Duodenal mucosa (tissue), 2 donors: ENCODE data around the gene RDX.
"Not testable (repeated sequence)": the region's sequence is repeated elsewhere in the genome, so short reads cannot be mapped to it uniquely, and the experiment has no call there.

ENCODE experiments used
- H3K27ac ChIP-seq: one replicate; pipeline ENCODE4 v1.7.0; 2013; ENCODE audit warnings: low read depth, low read length
- H3K27me3 ChIP-seq, 2 donors: one replicate each; pipeline ENCODE4 v1.7.0; 2013; ENCODE audit warnings: low read length in 2 of 2, control low read depth in 1 of 2; ENCODE audit not compliant: insufficient read depth in 2 of 2, control insufficient read depth in 1 of 2
- H3K36me3 ChIP-seq, 2 donors: one replicate each; pipeline ENCODE4 v1.7.0; 2013; ENCODE audit warnings: low read length in 2 of 2, control low read depth in 1 of 2; ENCODE audit not compliant: insufficient read depth in 2 of 2, control insufficient read depth in 1 of 2
- H3K4me1 ChIP-seq, 2 donors: one replicate each; pipeline ENCODE4 v1.7.0; 2013; ENCODE audit warnings: low read length in 2 of 2, control low read depth in 1 of 2; ENCODE audit not compliant: insufficient read depth in 2 of 2, control insufficient read depth in 1 of 2
- H3K4me3 ChIP-seq, 2 donors: one replicate each; pipeline ENCODE4 v1.7.0; 2013; ENCODE audit warnings: low read length in 2 of 2, low read depth in 1 of 2
- H3K9ac ChIP-seq, 2 donors: one replicate each; pipeline ENCODE4 v1.7.0; 2013; ENCODE audit warnings: low read length in 2 of 2, low read depth in 1 of 2
- H3K9me3 ChIP-seq, 2 donors: one replicate each; pipeline ENCODE4 v1.7.0; 2013; ENCODE audit warnings: low read length in 2 of 2, control low read depth in 1 of 2; ENCODE audit not compliant: control insufficient read depth in 1 of 2

The RDX gene

DNA sequence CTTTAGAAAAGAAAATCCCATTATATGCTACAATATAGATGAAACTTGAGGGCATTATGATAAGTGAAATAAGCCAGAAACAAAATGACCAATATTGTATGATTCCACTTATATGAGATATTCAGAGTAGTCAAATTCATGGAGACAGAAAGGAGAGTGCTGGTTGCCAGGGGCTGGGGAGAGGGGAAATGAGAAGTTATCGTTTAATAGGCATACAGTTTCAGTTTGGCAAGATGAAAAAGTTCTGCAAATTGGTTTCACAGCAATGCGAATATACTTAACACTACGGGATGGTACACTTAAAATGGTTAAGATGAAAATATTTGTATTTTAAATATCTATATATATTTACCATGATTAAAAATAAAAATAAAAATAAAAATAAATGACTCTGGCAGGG lies 31.1 kb upstream of the RDX start:
- H3K4me3 ChIP-seq, result no peak overlapping the region
- no peaks in the 10 kb centered on the region for H3K4me1 ChIP-seq
- H3K27me3 ChIP-seq, result peaks cover 0 to 4% of the 10 kb centered on the region in 2 donors
- H3K36me3 ChIP-seq, result no peaks in the 10 kb centered on the region
- H3K27ac ChIP-seq, result no peak overlapping the region
- no peak overlapping the region for H3K9ac ChIP-seq
- H3K9me3 ChIP-seq, result no peaks in the 10 kb centered on the region

- no peak overlapping the region for H3K4me3 ChIP-seq
- no peaks in the 10 kb centered on the region for H3K4me1 ChIP-seq
- H3K27me3 ChIP-seq, result peaks cover 10 to 16% of the 10 kb centered on the region in 2 donors
- H3K36me3 ChIP-seq, result no peaks in the 10 kb centered on the region
- no peaks in the 10 kb centered on the region for H3K9me3 ChIP-seq
- H3K27ac ChIP-seq, result no peak overlapping the region
- no peak overlapping the region for H3K9ac ChIP-seq
Measured at GRCh38 chr11:110323786-110324185, 27.4 kb upstream of the RDX start.

DNA sequence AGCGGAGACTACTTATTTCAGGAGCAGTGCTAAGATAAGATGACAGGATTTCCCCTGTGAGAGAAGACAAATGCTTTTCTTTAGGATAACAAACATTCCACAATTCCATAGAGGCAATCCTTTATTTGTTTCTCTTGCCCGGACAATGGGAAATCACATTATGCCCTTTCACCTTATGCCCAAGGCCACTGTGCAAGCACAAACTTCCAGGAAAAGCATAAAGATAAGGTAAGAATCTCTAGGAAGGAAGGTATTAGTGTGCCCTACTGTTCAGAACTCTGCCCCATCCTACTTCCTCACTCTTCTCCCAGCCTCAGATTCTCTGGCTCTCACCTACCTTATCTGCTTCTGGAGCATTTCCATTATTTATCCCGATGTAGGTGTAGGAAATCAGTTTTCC lies 23.1 kb upstream of the RDX start:
- Histone ChIP-seq H3K9ac (no peak overlapping the region), H3K27ac (no peak overlapping the region), H3K9me3 (no peaks in the 10 kb centered on the region), H3K4me1 (no peaks in the 10 kb centered on the region), H3K27me3 (peaks cover 11 to 26% of the 10 kb centered on the region in 2 donors), H3K4me3 (no peak overlapping the region), H3K36me3 (no peaks in the 10 kb centered on the region)

- Histone ChIP-seq H3K9me3 (no peaks in the 10 kb centered on the region), H3K27ac (no peak overlapping the region), H3K4me1 (no peaks in the 10 kb centered on the region), H3K36me3 (no peaks in the 10 kb centered on the region), H3K9ac (no peak overlapping the region), H3K27me3 (peaks cover 11 to 26% of the 10 kb centered on the region in 2 donors), H3K4me3 (no peak overlapping the region)
Measured at GRCh38 chr11:110318638-110319404, 22.4 kb upstream of the RDX start.

DNA sequence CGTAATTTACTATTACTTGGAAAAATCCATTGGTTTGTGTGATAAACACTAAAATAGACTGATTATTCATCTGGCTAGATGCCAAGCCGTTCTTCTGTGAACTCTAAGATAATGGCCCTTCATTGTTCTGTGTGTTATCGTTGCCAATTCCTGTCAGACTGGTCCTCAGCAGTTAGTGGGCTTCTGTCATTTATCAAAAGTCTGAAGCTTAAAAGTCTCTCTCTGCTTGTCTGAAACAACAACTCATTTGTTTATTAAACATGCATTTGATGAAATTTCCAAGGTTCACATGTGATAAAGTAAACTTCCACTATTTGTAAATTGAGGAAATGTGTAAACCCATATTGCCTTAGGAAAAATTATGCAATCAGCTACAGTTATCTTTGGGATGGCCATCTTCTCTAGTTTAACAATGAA lies 21.1 kb upstream of the RDX start:
- Histone ChIP-seq H3K27me3 (peaks cover 11 to 29% of the 10 kb centered on the region in 2 donors), H3K36me3 (no peaks in the 10 kb centered on the region), H3K9ac (no peak overlapping the region), H3K9me3 (no peaks in the 10 kb centered on the region), H3K27ac (no peak overlapping the region), H3K4me1 (no peaks in the 10 kb centered on the region), H3K4me3 (no peak overlapping the region)

DNA sequence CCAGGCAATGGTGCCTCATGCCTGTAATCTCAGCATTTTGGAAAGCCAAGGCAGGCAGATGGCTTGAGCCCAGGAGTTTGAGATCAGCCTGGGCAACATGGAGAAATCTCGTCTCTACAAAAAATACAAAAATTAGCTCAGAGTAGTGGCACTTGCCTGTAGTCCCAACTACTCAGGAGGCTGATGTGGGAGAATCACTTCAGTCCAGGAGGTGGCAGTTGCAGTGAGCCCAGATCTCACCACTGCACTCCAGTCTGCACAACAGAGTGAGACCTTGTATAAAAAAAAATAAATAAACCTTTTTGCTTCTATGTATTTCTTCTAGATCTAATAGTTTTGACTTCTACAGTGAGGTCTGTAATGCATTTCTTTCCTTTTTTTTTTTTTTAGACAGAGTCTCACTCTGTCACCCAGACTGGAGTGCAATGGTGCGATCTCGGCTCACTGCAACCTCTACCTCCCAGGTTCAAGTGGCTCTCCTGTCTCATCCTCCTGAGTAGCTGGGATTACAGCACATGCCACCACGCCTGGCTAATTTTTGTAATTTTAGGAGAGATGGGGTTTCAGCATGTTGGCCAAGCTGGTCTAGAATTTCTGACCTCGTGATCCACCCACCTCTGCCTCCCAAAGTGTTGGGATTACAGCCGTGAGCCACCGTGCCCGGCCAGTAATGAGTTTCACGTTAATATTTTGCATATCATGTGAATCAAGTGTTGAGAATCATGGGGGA lies 18.1 kb upstream of the RDX start:
- Histone ChIP-seq H3K9me3 (no peaks in the 10 kb centered on the region), H3K27ac (no peak overlapping the region), H3K36me3 (no peaks in the 10 kb centered on the region), H3K4me3 (no peak overlapping the region), H3K4me1 (no peaks in the 10 kb centered on the region), H3K27me3 (peaks cover 15 to 33% of the 10 kb centered on the region in 2 donors), H3K9ac (no peak overlapping the region)

DNA sequence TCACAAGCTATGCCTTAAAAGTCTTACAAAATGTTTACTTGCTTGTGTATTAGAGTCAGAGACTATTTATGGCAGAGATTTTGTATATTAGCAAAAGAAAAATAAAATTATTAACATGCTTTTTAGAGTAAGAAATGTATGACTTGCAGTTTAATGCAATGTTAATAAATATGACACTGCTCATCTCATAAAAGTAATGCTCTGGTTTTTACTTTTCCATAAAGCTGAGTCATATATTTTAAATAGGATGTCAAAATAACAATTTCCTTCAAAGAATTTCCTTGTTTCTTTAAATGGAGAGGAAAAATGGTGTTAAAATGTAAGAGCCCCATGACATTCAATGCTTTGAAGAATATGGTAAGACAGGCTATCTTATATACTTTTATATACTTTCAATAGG lies 16.3 kb upstream of the RDX start:
- H3K27ac ChIP-seq, result no peak overlapping the region
- no peak overlapping the region for H3K9ac ChIP-seq
- H3K4me3 ChIP-seq, result no peak overlapping the region
- no peaks in the 10 kb centered on the region for H3K4me1 ChIP-seq
- peaks cover 16 to 41% of the 10 kb centered on the region in 2 donors for H3K27me3 ChIP-seq
- H3K36me3 ChIP-seq, result no peaks in the 10 kb centered on the region
- H3K9me3 ChIP-seq, result no peaks in the 10 kb centered on the region

GRCh38 chr11:110311783-110312579 lies 15.6 kb upstream of the RDX start:
- peaks cover 19 to 43% of the 10 kb centered on the region in 2 donors for H3K27me3 ChIP-seq
- H3K27ac ChIP-seq, result no peak overlapping the region
- no peak overlapping the region for H3K9ac ChIP-seq
- H3K4me1 ChIP-seq, result no peaks in the 10 kb centered on the region
- H3K9me3 ChIP-seq, result no peaks in the 10 kb centered on the region
- H3K4me3 ChIP-seq, result no peak overlapping the region
- no peaks in the 10 kb centered on the region for H3K36me3 ChIP-seq

DNA sequence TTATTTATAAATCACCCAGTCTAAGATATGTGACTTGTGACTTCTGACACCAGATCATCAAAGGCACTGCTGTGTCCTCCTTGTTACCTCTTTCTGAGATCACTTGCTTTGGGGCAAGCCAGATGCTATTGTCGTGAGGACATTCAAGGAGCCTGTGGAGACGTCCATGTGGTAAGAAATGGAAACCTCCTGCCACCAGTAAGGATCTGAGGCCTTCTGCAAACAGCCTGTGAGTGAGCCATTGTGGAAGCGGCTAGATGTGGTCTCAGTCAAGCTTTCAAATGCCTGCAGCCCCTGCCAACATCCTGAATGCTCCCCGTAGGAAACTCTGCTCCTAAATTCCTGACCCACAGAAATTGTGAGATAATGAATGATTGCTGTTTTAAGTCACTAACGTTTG lies 11.7 kb upstream of the RDX start:
- peaks cover 14 to 39% of the 10 kb centered on the region in 2 donors for H3K27me3 ChIP-seq
- H3K36me3 ChIP-seq, result no peaks in the 10 kb centered on the region
- H3K4me1 ChIP-seq, result no peaks in the 10 kb centered on the region
- no peak overlapping the region for H3K27ac ChIP-seq
- no peak overlapping the region for H3K4me3 ChIP-seq
- no peak overlapping the region for H3K9ac ChIP-seq
- no peaks in the 10 kb centered on the region for H3K9me3 ChIP-seq

GRCh38 chr11:110306019-110306388 lies 9.6 kb upstream of the RDX start:
- not testable (repeated sequence) for H3K27ac ChIP-seq, H3K9ac ChIP-seq, H3K9me3 ChIP-seq, H3K4me1 ChIP-seq, H3K36me3 ChIP-seq, H3K4me3 ChIP-seq
- peaks cover 16 to 32% of the 10 kb centered on the region in 2 donors for H3K27me3 ChIP-seq
